ENCODE measurements around the gene CCSER1.

CCSER1 gene

GRCh38 chr4:90982813-90983212 is 855.6 kb downstream of the CCSER1 start:
- DNase-seq = no peak

GRCh38 chr4:90990284-90990683 is 863.1 kb downstream of the CCSER1 start:
- DNase-seq = no peak

GRCh38 chr4:90992213-90992612 is 865.0 kb downstream of the CCSER1 start:
- DNase-seq = no peak

- no peak for DNase-seq
Measured at GRCh38 chr4:90994851-90995574, 867.8 kb downstream of the CCSER1 start.

- DNase-seq = no peak
Measured at GRCh38 chr4:90995996-90996395, 868.8 kb downstream of the CCSER1 start.

- no peak for DNase-seq
Measured at GRCh38 chr4:90996813-90997212, 869.6 kb downstream of the CCSER1 start.

GRCh38 chr4:91015861-91016260 is 888.7 kb downstream of the CCSER1 start:
- DNase-seq = no peak

GRCh38 chr4:91019513-91019912 is 892.3 kb downstream of the CCSER1 start:
- no peak for DNase-seq

GRCh38 chr4:91025241-91026148 is 898.3 kb downstream of the CCSER1 start:
- DNase-seq = no peak

- DNase-seq = no peak
Measured at GRCh38 chr4:91028228-91028627, 901.0 kb downstream of the CCSER1 start.

- DNase-seq = no peak
Measured at GRCh38 chr4:91031761-91032160, 904.6 kb downstream of the CCSER1 start.

GRCh38 chr4:91032725-91033445 is 905.7 kb downstream of the CCSER1 start:
- DNase-seq = no peak

GRCh38 chr4:91035276-91035675 is 908.1 kb downstream of the CCSER1 start:
- DNase-seq = no peak

GRCh38 chr4:91037951-91038350 is 910.8 kb downstream of the CCSER1 start:
- no peak for DNase-seq

GRCh38 chr4:91057871-91058270 is 930.7 kb downstream of the CCSER1 start:
- DNase-seq = no peak

GRCh38 chr4:91058345-91058744 is 931.2 kb downstream of the CCSER1 start:
- DNase-seq = no peak

GRCh38 chr4:91064157-91064853 is 937.1 kb downstream of the CCSER1 start:
- DNase-seq = no peak

GRCh38 chr4:91065117-91065516 is 937.9 kb downstream of the CCSER1 start:
- no peak for DNase-seq

GRCh38 chr4:91070736-91071135 is 943.5 kb downstream of the CCSER1 start:
- no peak for DNase-seq

- DNase-seq = no peak
Measured at GRCh38 chr4:91076147-91076546, 949.0 kb downstream of the CCSER1 start.

- DNase-seq = no peak
Measured at GRCh38 chr4:91085961-91086360, 958.8 kb downstream of the CCSER1 start.

- DNase-seq = no peak
Measured at GRCh38 chr4:91087743-91088142, 960.5 kb downstream of the CCSER1 start.

- no peak for DNase-seq
Measured at GRCh38 chr4:91089178-91089577, 962.0 kb downstream of the CCSER1 start.

All from KG1 (cell line).